K562 (cell line): Measurements from ENCODE around the gene METRN. TPM values are rescaled to one million over a fixed set of nuclear protein-coding genes. Genes with fewer than 3 reads are reported as not detected.

ENCODE experiments used
- ELF1 ChIP-seq: fragments of 200-800 bp; sonication (Bioruptor generic); IDR thresholded peaks from 2 replicates; pipeline ENCODE4 v1.6.1; 2016; ENCODE audit warnings: missing genetic modification characterization, missing compliant biosample characterization
- ETV5 ChIP-seq: sonication (generic); formaldehyde crosslinking; IDR thresholded peaks from 2 replicates; pipeline ENCODE4 v1.4.0; 2020; ENCODE audit warnings: low read depth, mild to moderate bottlenecking, missing genetic modification reagents
- HMGN3 ChIP-seq: IDR thresholded peaks from 2 replicates; pipeline ENCODE4 v1.6.1; 2011; ENCODE audit warnings: borderline replicate concordance, low read depth, mild to moderate bottlenecking, mixed read lengths, low read length; ENCODE audit not compliant: insufficient read length; ENCODE audit errors: extremely low read depth
- MAZ ChIP-seq, 2 experiments: fragments of 450-650 bp in 1 of 2; sonication (generic) in 1 of 2; formaldehyde crosslinking; IDR thresholded peaks in 1 of 2; conservative IDR thresholded peaks in 1 of 2; 2 replicates each; pipeline versions ENCODE4 v1.4.0 to v1.5.0; 2020; ENCODE audit warnings: mild to moderate bottlenecking in 1 of 2, missing genetic modification reagents in 1 of 2
- MXI1 ChIP-seq: IDR thresholded peaks from 2 replicates; pipeline ENCODE4 v1.6.1; 2011; ENCODE audit warnings: low read depth, mild to moderate bottlenecking, improper control_type of control experiment, low read length
- NCOA6 ChIP-seq: fragments of 450-650 bp; IDR thresholded peaks from 2 replicates; pipeline ENCODE4 v1.6.1; 2017; ENCODE audit warnings: mild to moderate bottlenecking
- RCOR1 ChIP-seq, 2 experiments: IDR thresholded peaks; 2 replicates each; pipeline ENCODE4 v1.6.1; 2012; ENCODE audit warnings: low read depth in 2 of 2, low read length in 2 of 2, borderline replicate concordance in 1 of 2, improper control_type of control experiment in 1 of 2
- SIN3A ChIP-seq, 2 experiments: fragments of 150-350 bp in 1 of 2; IDR thresholded peaks; 2 replicates each; pipeline ENCODE4 v1.6.1; 2011 to 2016; ENCODE audit warnings: borderline replicate concordance in 2 of 2, low read depth in 2 of 2, low read length in 2 of 2, mild to moderate bottlenecking in 2 of 2, moderate library complexity in 2 of 2; ENCODE audit not compliant: control insufficient read depth in 1 of 2
- SRF ChIP-seq, 2 experiments: fragments of 250-450, 450-650 bp in 1 of 2; sonication (Bioruptor Pico) in 1 of 2; sonication (generic) in 1 of 2; formaldehyde crosslinking; IDR thresholded peaks; 2 replicates each; pipeline versions ENCODE4 v1.5.0 to v1.5.1; 2020 to 2022; ENCODE audit warnings: mild to moderate bottlenecking in 1 of 2, missing genetic modification reagents in 1 of 2
- ZBTB5 ChIP-seq: fragments of 450-650 bp; IDR thresholded peaks from 2 replicates; pipeline ENCODE4 v1.6.1; 2017; ENCODE audit warnings: antibody characterized with exemption
- ZNF274 ChIP-seq: IDR thresholded peaks from 2 replicates; pipeline ENCODE4 v1.6.1; 2011; ENCODE audit warnings: low read depth, mild to moderate bottlenecking, low read length, moderate library complexity, borderline replicate concordance
- polyA plus RNA-seq, 8 experiments: library from polyadenylated mRNA; depleted of rRNA in 4 of 8; stranded (reverse) in 5 of 8; unstranded in 3 of 8; fragments of >200 nt; fragmentation: Nextera tagmentation in 2 of 8; fragmentation: Illumina TruSeq in 1 of 8; extraction: Ambion mirVana in 2 of 8; extraction: Trizol in 1 of 8; gene quantifications; 2 replicates each; pipeline versions ENCODE4 v1.2.1 to v1.2.3, GENCODE V29; 2011 to 2014; ENCODE audit warnings: inconsistent platforms in 1 of 8, missing spikeins in 1 of 8
- total RNA-seq, 7 experiments: library from RNA; depleted of rRNA in 6 of 7; stranded (reverse); fragments of >200 nt in 6 of 7; fragmentation: Illumina TruSeq in 2 of 7; extraction: Trizol in 2 of 7; gene quantifications; 2 replicates each; pipeline versions ENCODE4 v1.2.1 to v1.2.3, GENCODE V29; 2011 to 2021; ENCODE audit warnings: low replicate concordance in 1 of 7

The METRN gene
- total and polyA plus RNA-seq, 9 of the 15 experiments (the other 6 are each of a cell fraction or from before 2014, with no cell fraction given) = 0.20 to 89.8 (median 15.4) TPM

GRCh38 chr16:684071-684794 is 30.7 kb upstream of the METRN start, which contains the start of gene JMJD8 (continued):
- TF ChIP-seq ZBTB5 = no peak
- peak; percentile 14 for TF ChIP-seq HMGN3
- peak; percentile 40 to 90; a peak in 3 of 4 replicates for TF ChIP-seq SIN3A (IDR thresholded peaks at IDR 0.05; ENCODE audit: borderline replicate concordance in 2 of 2, control insufficient read depth in 1 of 2, low read depth in 2 of 2, low read length in 2 of 2)
- TF ChIP-seq SRF (CRISPR knock-in tag; IDR thresholded peaks at IDR 0.05) = peak in 1 of 2 experiments; percentile 92; a peak in 2 of 4 replicates
- TF ChIP-seq ZNF274 = no peak
- TF ChIP-seq NCOA6 = no peak
- TF ChIP-seq RCOR1 (IDR thresholded peaks at IDR 0.05; ENCODE audit: borderline replicate concordance in 1 of 2, low read depth in 2 of 2, low read length in 2 of 2) = peak in 1 of 2 experiments; percentile 40; a peak in 2 of 4 replicates
- peak; percentile 58 for TF ChIP-seq ETV5 (CRISPR knock-in tag)
- TF ChIP-seq MAZ (CRISPR knock-in tag; conservative IDR thresholded peaks at IDR 0.05 in 1 of 2, IDR thresholded peaks at IDR 0.05 in 1 of 2) = peak; percentile 32 to 34; a peak in 2 of 4 replicates
- peak; percentile 94 for TF ChIP-seq MXI1
- TF ChIP-seq ELF1 (tag) = peak; percentile 93
